Prostate gland (tissue), 2 donors: Measurements from ENCODE around the gene RAB35.

ENCODE experiments used
- CTCF ChIP-seq, 4 experiments: fragments of 200-600 bp in 2 of 4; fragments of 450-650 bp in 2 of 4; sonication (generic) in 2 of 4; IDR thresholded peaks; 1 replicate in 3 of 4; 2 replicates in 1 of 4; pipeline ENCODE4 v1.5.1; 2016 to 2019; ENCODE audit warnings: antibody characterized with exemption in 4 of 4, mild to moderate bottlenecking in 2 of 4, moderate library complexity in 2 of 4
- POLR2A ChIP-seq: fragments of 450-650 bp; IDR thresholded peaks from one replicate; pipeline ENCODE4 v1.6.1; 2016; ENCODE audit warnings: antibody characterized with exemption, mild to moderate bottlenecking
- POLR2AphosphoS5 ChIP-seq: sonication (generic); formaldehyde crosslinking; IDR thresholded peaks from one replicate; pipeline ENCODE4 v1.6.1; 2017; ENCODE audit warnings: antibody characterized with exemption

- TF ChIP-seq POLR2AphosphoS5 = no peak
- TF ChIP-seq CTCF (IDR thresholded peaks at IDR 0.05) = no peak
- no peak for TF ChIP-seq POLR2A
Measured at GRCh38 chr12:120056739-120057138, 59.8 kb downstream of the RAB35 start.
